ENCODE data around the gene EPHB4. TPM values are rescaled to one million over a fixed set of nuclear protein-coding genes. Genes with fewer than 3 reads are reported as not detected.

EPHB4 gene
- total RNA-seq, 1 experiment from 2014 or later: 120 TPM

GRCh38 chr7:100818366-100818765 is 9.0 kb downstream of the EPHB4 start (continued):
- TF ChIP-seq ZNF532 (CRISPR knock-in tag; IDR thresholded peaks at IDR 0.05; ENCODE audit: borderline replicate concordance): no peak
- TF ChIP-seq ZNF512 (CRISPR knock-in tag; IDR thresholded peaks at IDR 0.05; ENCODE audit: borderline replicate concordance): no peak
- TF ChIP-seq IRF2 (CRISPR knock-in tag; IDR thresholded peaks at IDR 0.05; ENCODE audit: borderline replicate concordance, low read depth): no peak
- no peak for TF ChIP-seq JUN (CRISPR knock-in tag; IDR thresholded peaks at IDR 0.05)
- no peak for TF ChIP-seq ATF2 (CRISPR knock-in tag; IDR thresholded peaks at IDR 0.05; ENCODE audit: borderline replicate concordance, low read depth)
- TF ChIP-seq AR (CRISPR knock-in tag; IDR thresholded peaks at IDR 0.05): no peak
- TF ChIP-seq ATF3 (CRISPR knock-in tag; conservative IDR thresholded peaks at IDR 0.05): no peak
- TF ChIP-seq TCF7 (CRISPR knock-in tag; IDR thresholded peaks at IDR 0.05; ENCODE audit: low read depth): no peak
- no peak for TF ChIP-seq NFE2L1 (CRISPR knock-in tag; IDR thresholded peaks at IDR 0.05)
- TF ChIP-seq NR1H2 (CRISPR knock-in tag; IDR thresholded peaks at IDR 0.05): no peak
- no peak for TF ChIP-seq STAT6 (CRISPR knock-in tag; conservative IDR thresholded peaks at IDR 0.05; ENCODE audit: low read depth)
- no peak for TF ChIP-seq USF1 (CRISPR knock-in tag; IDR thresholded peaks at IDR 0.05)
- no peak for TF ChIP-seq FOXP1 (CRISPR knock-in tag; IDR thresholded peaks at IDR 0.05; ENCODE audit: borderline replicate concordance)
- no peak for TF ChIP-seq CTCF (IDR thresholded peaks at IDR 0.05)
- TF ChIP-seq OVOL2 (CRISPR knock-in tag; IDR thresholded peaks at IDR 0.05; ENCODE audit: borderline replicate concordance): no peak
